ENCODE results near the gene INPP5D.

- TF ChIP-seq POLR2A (IDR thresholded peaks at IDR 0.05) (no peak), POLR2AphosphoS5 (IDR thresholded peaks at IDR 0.05; ENCODE audit: insufficient read depth in 1 of 2, low read depth in 1 of 2) (no peak), CTCF (IDR thresholded peaks at IDR 0.05) (no peak)
Observed at GRCh38 chr2:233032551-233033320, 27.4 kb upstream of the INPP5D start, which contains the start of gene NEU2.
